Measurements from ENCODE around the gene CDS1.
"Not testable (repeated sequence)": the region's sequence is repeated elsewhere in the genome, so short reads cannot be mapped to it uniquely, and the experiment has no call there.

Gene CDS1

GRCh38 chr4:84677093-84677492 lies 94.2 kb downstream of the CDS1 start:
- DNase-seq: no peak

- DNase-seq: no peak
These were observed 95.1 kb downstream of the CDS1 start for GRCh38 chr4:84677995-84678394.

- DNase-seq: no peak
These were observed 96.2 kb downstream of the CDS1 start for GRCh38 chr4:84678976-84679744.

GRCh38 chr4:84680956-84681355 lies 98.0 kb downstream of the CDS1 start:
- no peak for DNase-seq

GRCh38 chr4:84681486-84682274 lies 98.8 kb downstream of the CDS1 start:
- DNase-seq: no peak

- DNase-seq: not testable (repeated sequence)
These were observed 99.7 kb downstream of the CDS1 start for GRCh38 chr4:84682661-84683060.

- DNase-seq: no peak
These were observed 100.3 kb downstream of the CDS1 start for GRCh38 chr4:84683064-84683850.

- DNase-seq: no peak
These were observed 101.4 kb downstream of the CDS1 start for GRCh38 chr4:84684361-84684760.

- DNase-seq: no peak
These were observed 102.2 kb downstream of the CDS1 start for GRCh38 chr4:84685105-84685504.

GRCh38 chr4:84688605-84689004 lies 105.7 kb downstream of the CDS1 start:
- DNase-seq: no peak

GRCh38 chr4:84689197-84689596 lies 106.3 kb downstream of the CDS1 start:
- no peak for DNase-seq

GRCh38 chr4:84690481-84690880 lies 107.6 kb downstream of the CDS1 start:
- no peak for DNase-seq

GRCh38 chr4:84691170-84691691 lies 108.3 kb downstream of the CDS1 start:
- no peak for DNase-seq

- DNase-seq: no peak
These were observed 108.9 kb downstream of the CDS1 start for GRCh38 chr4:84691800-84692199.

- DNase-seq: no peak
These were observed 114.2 kb downstream of the CDS1 start for GRCh38 chr4:84697159-84697558.

GRCh38 chr4:84697615-84698201 lies 114.8 kb downstream of the CDS1 start:
- DNase-seq: no peak

- DNase-seq: peak; percentile 8
These were observed 116.2 kb downstream of the CDS1 start for GRCh38 chr4:84699001-84699671.
